Kidney epithelial cell (primary cell): ENCODE results near the gene RMND5B. TPM values are rescaled to one million over a fixed set of nuclear protein-coding genes. Genes with fewer than 3 reads are reported as not detected.

Source experiments
- DNase-seq: peaks from one replicate; pipeline ENCODE4 v3.0.0-alpha.2; 2010; ENCODE audit warnings: low read depth
- H3K27me3 ChIP-seq: 2 replicates; pipeline ENCODE4 v1.6.0; 2011; ENCODE audit warnings: low read length; ENCODE audit not compliant: control insufficient read depth, insufficient read depth
- H3K36me3 ChIP-seq: 2 replicates; pipeline ENCODE4 v1.5.1; 2011; ENCODE audit warnings: low read length; ENCODE audit not compliant: control insufficient read depth, insufficient read depth
- H3K4me3 ChIP-seq: 2 replicates; pipeline ENCODE4 v1.5.1; 2011; ENCODE audit warnings: low read depth, mild to moderate bottlenecking, control low read depth, low read length
- CTCF ChIP-seq: IDR thresholded peaks from 2 replicates; pipeline ENCODE4 v1.5.1; 2011; ENCODE audit warnings: mild to moderate bottlenecking, moderate library complexity, low read length, control low read depth, inconsistent platforms; ENCODE audit not compliant: insufficient read depth, poor library complexity, severe bottlenecking
- total RNA-seq: library from RNA; depleted of rRNA; stranded (reverse); fragments of >200 nt; gene quantifications from 2 replicates; pipeline ENCODE4 v1.2.3, GENCODE V29; 2015

Gene RMND5B
- total RNA-seq, 1 donor from 2014 or later, result 26.3 TPM

DNA sequence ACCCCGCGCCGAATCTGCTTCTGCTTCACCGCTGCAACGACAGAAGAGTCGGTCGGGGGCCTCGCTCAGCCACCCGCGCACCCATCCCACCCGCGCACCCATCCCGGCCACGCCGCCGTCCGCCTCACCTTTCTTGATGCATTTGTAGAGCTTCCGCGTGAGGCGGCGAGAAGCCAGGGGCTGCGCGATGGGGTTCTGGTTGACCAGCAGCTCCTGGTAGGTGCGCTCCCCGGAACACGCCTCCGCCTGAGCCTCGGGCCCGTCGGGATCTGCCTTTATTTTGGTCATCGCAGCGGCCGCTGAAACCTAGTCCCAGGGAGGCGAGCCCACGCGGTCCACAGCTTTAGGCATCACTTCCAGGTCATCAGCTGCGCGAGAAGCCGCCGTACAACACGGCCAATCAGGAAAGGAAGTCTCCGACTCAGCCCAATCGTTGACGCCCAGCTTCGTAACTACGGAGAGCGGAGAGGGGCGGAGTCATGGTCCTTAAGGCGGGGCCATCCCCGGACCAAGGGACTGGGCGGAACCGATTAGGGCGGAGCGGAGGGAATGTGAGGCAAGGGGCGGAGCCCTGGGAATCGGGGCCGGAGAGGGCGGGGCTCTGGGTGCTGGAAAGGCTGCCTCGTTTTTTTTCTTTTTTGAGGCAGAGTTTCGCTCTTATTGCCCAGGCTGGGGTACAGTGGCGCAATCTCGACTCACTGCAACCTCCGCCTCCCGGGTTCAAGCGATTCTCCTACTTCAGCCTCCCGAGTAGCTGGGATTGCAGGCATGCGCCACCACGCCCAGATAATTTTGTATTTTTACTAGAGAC is 22.9 kb downstream of the RMND5B start, which contains the start of gene NHP2:
Gene NHP2, minus strand, starts transcription at position 356 of the 811 bp plus-strand sequence. Its CDS starts 68 bp downstream, at position 288.
- DNase-seq, result peak; percentile 90
- TF ChIP-seq CTCF, result no peak
- Histone ChIP-seq H3K36me3 (peaks cover 1% of the 10 kb centered on the region), H3K27me3 (no peaks in the 10 kb centered on the region), H3K4me3 (peak within 1 kb of the TSS; percentile 90)

GRCh38 chr5:178155065-178155464 is 24.3 kb downstream of the RMND5B start:
- TF ChIP-seq CTCF, result no peak
- no peaks in the 10 kb centered on the region for H3K27me3 ChIP-seq
- no peak for DNase-seq
- H3K36me3 ChIP-seq, result peaks cover 1% of the 10 kb centered on the region
- no peak overlapping the region for H3K4me3 ChIP-seq

DNA sequence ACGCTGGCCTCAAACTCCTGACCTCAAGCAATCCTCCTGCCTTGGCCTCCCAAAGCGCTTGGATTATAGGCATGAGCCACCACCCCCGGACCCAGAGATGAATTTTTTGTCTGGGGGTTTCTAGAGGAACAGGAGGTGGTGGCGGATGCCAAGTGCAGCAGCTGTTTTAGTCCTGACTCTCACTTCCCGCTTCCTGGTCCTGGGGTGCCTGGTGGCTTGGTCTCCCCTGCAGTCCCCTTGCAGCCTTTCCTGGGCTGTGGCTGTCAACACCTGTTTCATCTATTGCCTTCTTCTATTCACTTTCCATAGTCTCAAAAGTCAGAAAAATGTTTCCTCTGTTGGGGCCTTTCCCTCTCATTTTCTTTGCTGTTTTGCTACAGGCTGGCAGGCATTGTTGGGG is 29.4 kb downstream of the RMND5B start:
- no peak overlapping the region for H3K4me3 ChIP-seq
- TF ChIP-seq CTCF, result no peak
- H3K27me3 ChIP-seq, result peaks cover 7% of the 10 kb centered on the region
- DNase-seq, result no peak
- H3K36me3 ChIP-seq, result no peaks in the 10 kb centered on the region

- no peak for DNase-seq
- Histone ChIP-seq H3K36me3 (no peaks in the 10 kb centered on the region), H3K4me3 (no peak overlapping the region), H3K27me3 (peaks cover 17% of the 10 kb centered on the region)
- no peak for TF ChIP-seq CTCF
Measured at GRCh38 chr5:178162481-178162880, 31.7 kb downstream of the RMND5B start.

DNA sequence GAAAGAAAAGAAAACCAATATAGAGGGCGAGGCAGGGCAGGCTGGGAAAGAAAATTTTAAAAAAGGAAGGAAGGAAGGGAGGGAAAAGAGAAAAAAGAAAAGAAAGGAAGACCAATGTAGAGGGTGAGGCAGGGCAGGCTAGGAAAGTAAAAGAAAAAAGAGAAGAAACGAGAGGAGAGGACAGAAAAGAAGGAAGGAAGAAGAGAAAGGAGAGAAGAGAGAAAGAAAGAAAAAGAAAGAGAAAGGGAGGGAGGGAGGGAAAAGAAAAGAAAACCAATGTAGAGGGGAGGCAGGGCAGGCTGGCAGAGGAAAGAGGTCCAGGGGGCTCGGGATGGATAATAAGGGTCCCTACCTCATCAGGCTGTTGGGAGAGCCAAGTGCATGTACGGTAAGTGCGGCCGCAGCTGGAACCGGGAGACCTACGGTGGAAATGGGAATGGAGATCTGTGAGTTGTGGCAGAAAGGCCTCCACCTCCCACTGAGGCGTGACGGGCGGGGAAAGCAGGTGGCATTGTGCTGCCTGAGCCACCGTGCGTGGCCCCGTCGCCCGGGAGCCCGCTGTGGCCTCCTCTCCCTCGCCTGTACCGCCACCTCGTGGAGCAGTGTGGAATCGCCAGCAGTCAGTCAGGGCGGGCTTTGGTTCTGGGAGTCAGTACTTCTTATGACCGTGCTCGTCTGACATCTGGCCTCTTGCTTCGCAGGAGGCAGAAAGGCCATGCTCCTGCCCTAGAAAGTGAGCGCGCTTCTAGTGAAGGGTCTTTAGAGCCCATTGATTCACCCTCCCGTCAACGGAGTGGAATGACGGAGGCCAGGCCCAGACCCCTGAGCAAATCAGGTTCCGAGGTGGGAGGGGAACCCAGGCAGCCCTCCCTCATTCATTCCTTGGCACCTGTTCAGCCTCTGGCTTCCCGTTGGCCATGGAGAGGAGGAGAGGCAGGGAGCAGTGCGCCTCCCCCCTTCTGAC is 33.2 kb downstream of the RMND5B start:
- H3K4me3 ChIP-seq, result no peak overlapping the region
- DNase-seq, result no peak
- no peaks in the 10 kb centered on the region for H3K36me3 ChIP-seq
- peak; percentile 99 for TF ChIP-seq CTCF
- H3K27me3 ChIP-seq, result peaks cover 17% of the 10 kb centered on the region
